ENCODE data around the gene ERC2. TPM values are rescaled to one million over a fixed set of nuclear protein-coding genes. Genes with fewer than 3 reads are reported as not detected.

The ERC2 gene
- total and polyA plus RNA-seq, 2 of the 8 experiments (the other 6 are each of a cell fraction or from before 2014, with no cell fraction given): 16.4 to 22.8 TPM

GRCh38 chr3:56064684-56065083 is 403.6 kb downstream of the ERC2 start (continued):
- TF ChIP-seq CTCF (IDR thresholded peaks at IDR 0.05; ENCODE audit: control extremely low read depth in 1 of 3, insufficient read depth in 1 of 3, low read depth in 1 of 3, low read length in 3 of 3) (no peak), SIX5 (IDR thresholded peaks at IDR 0.05; ENCODE audit: low read depth, low read length) (no peak), TAF1 (IDR thresholded peaks at IDR 0.05; ENCODE audit: low read depth, low read length) (no peak)

Measured in H1 (cell line).